H9 (cell line): ENCODE results near the gene VAV3. TPM values are rescaled to one million over a fixed set of nuclear protein-coding genes. Genes with fewer than 3 reads are reported as not detected.

Experiments used
- DNase-seq: peaks from one replicate; pipeline ENCODE4 v3.0.0-alpha.2; 2017
- H2AFZ ChIP-seq: one replicate; pipeline ENCODE4 v1.6.1; 2013; ENCODE audit warnings: mild to moderate bottlenecking, low read length, control low read depth, moderate library complexity
- H2AK5ac ChIP-seq: 2 replicates; pipeline ENCODE4 v1.6.1; 2013; ENCODE audit warnings: low read length, control low read depth, mixed read lengths; ENCODE audit not compliant: insufficient read length
- H2BK120ac ChIP-seq: one replicate; pipeline ENCODE4 v1.6.1; 2013; ENCODE audit warnings: low read depth, mild to moderate bottlenecking, low read length, control low read depth, inconsistent platforms; ENCODE audit not compliant: poor library complexity, severe bottlenecking
- H2BK12ac ChIP-seq: 2 replicates; pipeline ENCODE4 v1.6.1; 2013; ENCODE audit warnings: low read length, control low read depth, mixed read lengths, low read depth; ENCODE audit not compliant: insufficient read length
- H2BK15ac ChIP-seq: 2 replicates; pipeline ENCODE4 v1.6.1; 2013; ENCODE audit warnings: low read depth, low read length, control low read depth
- H2BK20ac ChIP-seq: one replicate; pipeline ENCODE4 v1.6.1; 2013; ENCODE audit warnings: low read depth, mild to moderate bottlenecking, low read length, control low read depth, inconsistent platforms; ENCODE audit not compliant: poor library complexity, severe bottlenecking
- H2BK5ac ChIP-seq: 2 replicates; pipeline ENCODE4 v1.6.1; 2013; ENCODE audit warnings: low read length, control low read depth, mixed read lengths; ENCODE audit not compliant: insufficient read length
- H3K14ac ChIP-seq: 2 replicates; pipeline ENCODE4 v1.6.1; 2013; ENCODE audit warnings: low read length, control low read depth; ENCODE audit not compliant: insufficient read depth
- H3K18ac ChIP-seq: 2 replicates; pipeline ENCODE4 v1.6.1; 2013; ENCODE audit warnings: low read depth, mild to moderate bottlenecking, mixed read lengths, low read length, control low read depth; ENCODE audit not compliant: insufficient read length
- H3K23ac ChIP-seq: 2 replicates; pipeline ENCODE4 v1.6.1; 2013; ENCODE audit warnings: low read length, control low read depth, mixed read lengths, low read depth; ENCODE audit not compliant: insufficient read length
- H3K23me2 ChIP-seq: 2 replicates; pipeline ENCODE4 v1.6.1; 2013; ENCODE audit warnings: low read depth, mild to moderate bottlenecking, mixed read lengths, low read length, control low read depth; ENCODE audit not compliant: insufficient read length, poor library complexity, severe bottlenecking
- H3K27ac ChIP-seq: 2 replicates; pipeline ENCODE4 v1.5.1; 2013; ENCODE audit warnings: low read length, control low read depth, mixed read lengths, low read depth; ENCODE audit not compliant: insufficient read length
- H3K27me3 ChIP-seq: 2 replicates; pipeline ENCODE4 v1.6.1; 2013; ENCODE audit warnings: low read length, control low read depth, inconsistent platforms; ENCODE audit not compliant: insufficient read depth
- H3K4ac ChIP-seq: 2 replicates; pipeline ENCODE4 v1.6.1; 2013; ENCODE audit warnings: low read depth, mild to moderate bottlenecking, control low read depth, inconsistent platforms, low read length, moderate library complexity
- H3K4me1 ChIP-seq: 2 replicates; pipeline ENCODE4 v1.6.1; 2013; ENCODE audit warnings: low read length, control low read depth, inconsistent platforms; ENCODE audit not compliant: insufficient read depth
- H3K4me2 ChIP-seq: 2 replicates; pipeline ENCODE4 v1.6.1; 2013; ENCODE audit warnings: low read length, control low read depth, mixed read lengths; ENCODE audit not compliant: insufficient read length, insufficient read depth
- H3K56ac ChIP-seq: 2 replicates; pipeline ENCODE4 v1.6.1; 2013; ENCODE audit warnings: low read depth, mild to moderate bottlenecking, mixed read lengths, low read length, control low read depth; ENCODE audit not compliant: insufficient read length
- H3K79me1 ChIP-seq: 2 replicates; pipeline ENCODE4 v1.6.1; 2013; ENCODE audit warnings: low read depth, mild to moderate bottlenecking, moderate library complexity, low read length, control low read depth, inconsistent platforms; ENCODE audit not compliant: insufficient read depth, poor library complexity, severe bottlenecking
- H3K79me2 ChIP-seq: 2 replicates; pipeline ENCODE4 v1.6.1; 2013; ENCODE audit warnings: low read length, control low read depth, inconsistent platforms; ENCODE audit not compliant: insufficient read depth
- H3K9ac ChIP-seq: 2 replicates; pipeline ENCODE4 v1.6.1; 2013; ENCODE audit warnings: low read length, control low read depth, mixed read lengths; ENCODE audit not compliant: insufficient read length; ENCODE audit errors: extremely low read depth
- H3K9me3 ChIP-seq: one replicate; pipeline ENCODE4 v1.6.1; 2013; ENCODE audit warnings: low read depth, low read length, inconsistent platforms; ENCODE audit not compliant: control insufficient read depth
- H3T11ph ChIP-seq: one replicate; pipeline ENCODE4 v1.6.1; 2013; ENCODE audit warnings: mild to moderate bottlenecking, low read length, control low read depth, inconsistent platforms
- H4K20me1 ChIP-seq: one replicate; pipeline ENCODE4 v1.6.1; 2013; ENCODE audit not compliant: control insufficient read depth, insufficient read length, insufficient read depth
- H4K5ac ChIP-seq: 2 replicates; pipeline ENCODE4 v1.6.1; 2013; ENCODE audit warnings: low read depth, mild to moderate bottlenecking, mixed read lengths, low read length, control low read depth; ENCODE audit not compliant: insufficient read length
- H4K8ac ChIP-seq: replicated peaks from 2 replicates; pipeline ENCODE4 v1.6.1; 2013; ENCODE audit warnings: low read length, control low read depth, mixed read lengths, low read depth; ENCODE audit not compliant: insufficient read length
- H4K91ac ChIP-seq: 2 replicates; pipeline ENCODE4 v1.6.1; 2013; ENCODE audit warnings: low read depth, mild to moderate bottlenecking, moderate library complexity, mixed read lengths, low read length, control low read depth; ENCODE audit not compliant: insufficient read length
- H3K27ac Mint-ChIP-seq, 3 experiments: 2 replicates in 2 of 3; 3 replicates in 1 of 3; pipeline ENCODE4 v1.8.0; 2020 to 2021; ENCODE audit warnings: mixed read lengths in 3 of 3, mild to moderate bottlenecking in 1 of 3, moderate library complexity in 1 of 3
- H3K27me3 Mint-ChIP-seq: 2 replicates; pipeline ENCODE4 v1.8.0; 2021; ENCODE audit warnings: low read depth, mild to moderate bottlenecking, moderate library complexity, mixed read lengths
- H3K36me3 Mint-ChIP-seq, 3 experiments: 2 replicates in 2 of 3; 3 replicates in 1 of 3; pipeline ENCODE4 v1.8.0; 2020 to 2021; ENCODE audit warnings: low read depth in 3 of 3, mixed read lengths in 3 of 3; ENCODE audit not compliant: insufficient read depth in 1 of 3
- H3K4me1 Mint-ChIP-seq, 2 experiments: 2 replicates each; pipeline ENCODE4 v1.8.0; 2020; ENCODE audit warnings: mixed read lengths in 2 of 2
- H3K4me3 Mint-ChIP-seq, 2 experiments: 2 replicates in 1 of 2; 3 replicates in 1 of 2; pipeline ENCODE4 v1.8.0; 2020 to 2021; ENCODE audit warnings: mild to moderate bottlenecking in 2 of 2, mixed read lengths in 2 of 2, moderate library complexity in 1 of 2
- H3K9me3 Mint-ChIP-seq, 2 experiments: 2 replicates in 1 of 2; 3 replicates in 1 of 2; pipeline ENCODE4 v1.8.0; 2020; ENCODE audit warnings: mild to moderate bottlenecking in 2 of 2, mixed read lengths in 2 of 2, moderate library complexity in 1 of 2
- CTCF ChIP-seq: fragments of 200-600 bp; sonication (generic); conservative IDR thresholded peaks from 3 replicates; pipeline ENCODE4 v1.8.0; 2021; ENCODE audit warnings: antibody characterized with exemption, mild to moderate bottlenecking
- WGBS: extraction: QIAGEN DNeasy Blood & Tissue Kit; methylation state at CpG from one replicate; pipeline ENCODE4 v1.1.7; 2013; ENCODE audit warnings: missing lambda C conversion rate, low lambda C conversion rate, mixed read lengths; ENCODE audit not compliant: insufficient read length; ENCODE audit errors: extremely low coverage; 5-methylcytosine and 5-hydroxymethylcytosine counted together
- total RNA-seq: library from RNA; stranded (reverse); gene quantifications from 2 replicates; pipeline ENCODE4 v1.2.1, GENCODE V29; 2021

The VAV3 gene
- total RNA-seq, 1 experiment from 2014 or later: 5.1 TPM

GRCh38 chr1:107680579-107680985 lies 284.4 kb downstream of the VAV3 start:
- Histone ChIP-seq H3K79me2 (no peaks in the 10 kb centered on the region), H2BK20ac (no peak overlapping the region), H3K9me3 (no peaks in the 10 kb centered on the region), H2BK5ac (no peak overlapping the region), H4K91ac (no peak overlapping the region), H3K4me2 (no peak overlapping the region), H3K27ac (no peak overlapping the region), H4K20me1 (no peaks in the 10 kb centered on the region), H3K56ac (no peak overlapping the region), H3K18ac (no peak overlapping the region), H3K23ac (no peak overlapping the region), H3K9ac (no peak overlapping the region), H3K23me2 (no peaks in the 10 kb centered on the region), H3K4ac (no peak overlapping the region), H2BK15ac (no peak overlapping the region), H3K4me1 (no peaks in the 10 kb centered on the region; the same call in 1 of the 2 replicates), H3T11ph (no peak overlapping the region), H3K79me1 (no peaks in the 10 kb centered on the region), H4K8ac (no peak overlapping the region), H2BK12ac (no peak overlapping the region), H3K27me3 (no peaks in the 10 kb centered on the region), H2AFZ (no peak overlapping the region), H2AK5ac (no peak overlapping the region), H3K14ac (no peak overlapping the region), H2BK120ac (no peak overlapping the region), H4K5ac (no peak overlapping the region)
- no peaks in the 10 kb centered on the region for H3K36me3 Mint-ChIP-seq
- peak overlapping the region in 1 of 2 experiments; percentile 29; a peak in 1 of 5 replicates for H3K4me3 Mint-ChIP-seq
- no peak for TF ChIP-seq CTCF
- no peak for DNase-seq
- peaks cover 12 to 14% of the 10 kb centered on the region in 2 experiments for H3K4me1 Mint-ChIP-seq
- no peaks in the 10 kb centered on the region for H3K27me3 Mint-ChIP-seq
- H3K9me3 Mint-ChIP-seq: no peaks in the 10 kb centered on the region
- WGBS: no CpG with 5 or more reads among the region's 5 CpGs
- peak overlapping the region in 1 of 3 experiments; percentile 22; a peak in 1 of 7 replicates for H3K27ac Mint-ChIP-seq
